Hepatocyte (in vitro differentiated cells): ENCODE measurements around the gene PRDX6.

Source experiments
- CTCF ChIP-seq: fragments of 200-600 bp; sonication (generic); IDR thresholded peaks from 2 replicates; pipeline ENCODE4 v1.5.1; 2016; ENCODE audit warnings: antibody characterized with exemption, mild to moderate bottlenecking; ENCODE audit not compliant: poor library complexity
- EZH2phosphoT487 ChIP-seq: fragments of 200-600 bp; sonication (generic); IDR thresholded peaks from one replicate; pipeline ENCODE4 v1.6.1; 2018; ENCODE audit warnings: antibody characterized with exemption, mild to moderate bottlenecking, low read depth, moderate library complexity; ENCODE audit not compliant: unreplicated experiment, severe bottlenecking

GRCh38 chr1:173476197-173476664 lies 904 bp upstream of the PRDX6 start:
- TF ChIP-seq CTCF (no peak), EZH2phosphoT487 (no peak)
